CD4-positive, alpha-beta T cell (primary cell): ENCODE results near the gene GALNT12. TPM values are rescaled to one million over a fixed set of nuclear protein-coding genes. Genes with fewer than 3 reads are reported as not detected.

Experiments
- ATAC-seq: fragments of 200-7000 bp; cut with Tn5 transposase; one replicate; pipeline ENCODE4 v1.10.0; 2022; ENCODE audit warnings: mild to moderate bottlenecking; ENCODE audit not compliant: poor library complexity
- CTCF ChIA-PET: fragments of 350-600 bp; sonication (Branson Sonifier 250); formaldehyde crosslinking; loops from one replicate; lab custom pipeline; 2021; ENCODE audit warnings: antibody characterized with exemption, inconsistent platforms; lab: Charles Lee
- POLR2A ChIA-PET: fragments of 350-600 bp; sonication (Branson Sonifier 250); formaldehyde crosslinking; loops from one replicate; lab custom pipeline; 2021; ENCODE audit warnings: antibody characterized with exemption, inconsistent platforms; lab: Charles Lee
- DNase-seq, 14 experiments: peaks; one replicate each; pipeline ENCODE4 v3.0.0-alpha.2; 2013 to 2020; ENCODE audit warnings: mixed read lengths in 2 of 14
- H3K27ac ChIP-seq, 2 donors: one replicate each; pipeline versions ENCODE4 v1.5.1 to v1.7.0; 2013; ENCODE audit warnings: low read length in 2 of 2, low read depth in 1 of 2, mild to moderate bottlenecking in 1 of 2
- H3K27me3 ChIP-seq, 2 experiments: 1 replicate in 1 of 2; 2 replicates in 1 of 2; pipeline versions ENCODE4 v1.6.1 to v1.7.0; 2013; ENCODE audit warnings: low read length in 2 of 2, control low read depth in 1 of 2, mild to moderate bottlenecking in 1 of 2, moderate library complexity in 1 of 2; ENCODE audit not compliant: insufficient read depth in 2 of 2, control insufficient read depth in 1 of 2
- H3K36me3 ChIP-seq: one replicate; pipeline ENCODE4 v1.6.1; 2013; ENCODE audit warnings: low read length, control low read depth; ENCODE audit not compliant: insufficient read depth
- H3K4me1 ChIP-seq: one replicate; pipeline ENCODE4 v1.6.1; 2013; ENCODE audit warnings: low read length, control low read depth; ENCODE audit not compliant: insufficient read depth
- H3K4me3 ChIP-seq: one replicate; pipeline ENCODE4 v1.5.1; 2013; ENCODE audit warnings: mild to moderate bottlenecking, low read length, moderate library complexity
- H3K9me3 ChIP-seq, 2 experiments: 1 replicate in 1 of 2; 2 replicates in 1 of 2; pipeline versions ENCODE4 v1.6.1 to v1.7.0; 2013; ENCODE audit warnings: low read length in 2 of 2, mild to moderate bottlenecking in 2 of 2, control low read depth in 1 of 2, moderate library complexity in 1 of 2; ENCODE audit not compliant: control insufficient read depth in 1 of 2, insufficient read depth in 1 of 2
- H3K27ac Mint-ChIP-seq: one replicate; pipeline ENCODE4 v1.8.0; 2020; ENCODE audit warnings: mixed read lengths
- H3K27me3 Mint-ChIP-seq: one replicate; pipeline ENCODE4 v1.8.0; 2021; ENCODE audit warnings: mixed read lengths
- H3K36me3 Mint-ChIP-seq: one replicate; pipeline ENCODE4 v1.8.0; 2021; ENCODE audit warnings: low read depth, mixed read lengths
- H3K4me1 Mint-ChIP-seq: one replicate; pipeline ENCODE4 v1.8.0; 2021; ENCODE audit warnings: low read depth, mixed read lengths
- H3K4me3 Mint-ChIP-seq: one replicate; pipeline ENCODE4 v1.8.0; 2020; ENCODE audit warnings: mild to moderate bottlenecking, mixed read lengths
- H3K9me3 Mint-ChIP-seq: one replicate; pipeline ENCODE4 v1.8.0; 2020; ENCODE audit warnings: mixed read lengths
- CTCF ChIP-seq: fragments of 200-600 bp; IDR thresholded peaks from one replicate; pipeline ENCODE4 v1.8.0; 2022; ENCODE audit warnings: antibody characterized with exemption, mild to moderate bottlenecking
- intact Hi-C, 2 experiments: fragments of 100-400 bp; cut with DNase I in 1 of 2; cut with micrococcal nuclease in 1 of 2; formaldehyde crosslinking; loops; one replicate each; pipeline versions ENCODE4 v1.15.1 to v1.9.0; 2023 to 2025; cut with DNase I, micrococcal nuclease
- total RNA-seq, 174 experiments: library from RNA in 2 of 174; stranded (reverse) in 2 of 174; gene quantifications; one replicate each; pipeline ENCODE4 v1.2.3 and lab custom pipeline; 2021 to 2026

Gene GALNT12
- total RNA-seq, 2 experiments from 2014 or later: 8.7 to 11.5 TPM

GRCh38 chr9:98773721-98774120 lies 33.7 kb upstream of the GALNT12 start:
- TF ChIP-seq CTCF: no peak
- Histone ChIP-seq H3K9me3 (no peaks in the 10 kb centered on the region), H3K4me3 (no peak overlapping the region), H3K27me3 (no peaks in the 10 kb centered on the region), H3K4me1 (no peaks in the 10 kb centered on the region), H3K36me3 (peaks cover 29% of the 10 kb centered on the region), H3K27ac (no peak overlapping the region)
- Mint-ChIP-seq H3K36me3 (peaks cover 63% of the 10 kb centered on the region), H3K27me3 (no peaks in the 10 kb centered on the region), H3K4me1 (no peaks in the 10 kb centered on the region), H3K9me3 (no peaks in the 10 kb centered on the region), H3K4me3 (no peak overlapping the region), H3K27ac (no peak overlapping the region)
- DNase-seq (no peak), ATAC-seq (no peak)
- CTCF ChIA-PET: no interaction called here
- intact Hi-C loops: no loop called here
- POLR2A ChIA-PET: no interaction called here

GRCh38 chr9:98774746-98775145 lies 32.7 kb upstream of the GALNT12 start:
- H3K4me1 Mint-ChIP-seq: no peaks in the 10 kb centered on the region
- CTCF ChIA-PET: interaction anchor here (0.9 kb wide), 1 partner anchor 455 kb away, joined by 3 read pairs; no protein-coding TSS in a partner anchor

GRCh38 chr9:98775831-98776441 lies 31.5 kb upstream of the GALNT12 start:
- Mint-ChIP-seq H3K27ac (no peak overlapping the region), H3K9me3 (no peaks in the 10 kb centered on the region), H3K36me3 (peaks cover 41% of the 10 kb centered on the region), H3K27me3 (no peaks in the 10 kb centered on the region), H3K4me1 (no peaks in the 10 kb centered on the region), H3K4me3 (no peak overlapping the region)
- H3K27ac ChIP-seq: no peak overlapping the region
- H3K27me3 ChIP-seq: no peaks in the 10 kb centered on the region
- no peaks in the 10 kb centered on the region for H3K9me3 ChIP-seq
- H3K36me3 ChIP-seq: peaks cover 29% of the 10 kb centered on the region
- POLR2A ChIA-PET: no interaction called here
- CTCF ChIA-PET: interaction anchor here (0.5 to 0.9 kb wide), 2 partner anchors 456 to 519 kb away, joined by 3 read pairs; no protein-coding TSS in a partner anchor
- TF ChIP-seq CTCF: peak; percentile 33
- intact Hi-C loops: loop anchor here (5.0 kb wide), 3 partner anchors 459 to 1064 kb away; no protein-coding TSS in a partner anchor
- no peak overlapping the region for H3K4me3 ChIP-seq
- ATAC-seq (peak; percentile 34), DNase-seq (peak in 5 of 14 experiments; percentile 8 to 63 (median 40))
- H3K4me1 ChIP-seq: no peaks in the 10 kb centered on the region

More at GRCh38 chr9:98774746-98775145, 32.7 kb upstream of the GALNT12 start:
- peaks cover 29% of the 10 kb centered on the region for H3K36me3 ChIP-seq
- peak in 6 of 14 experiments; percentile 10 to 54 (median 30) for DNase-seq
- no peak for ATAC-seq
- no peaks in the 10 kb centered on the region for H3K4me1 ChIP-seq
- H3K9me3 ChIP-seq: no peaks in the 10 kb centered on the region
- Mint-ChIP-seq H3K4me3 (no peak overlapping the region), H3K27ac (no peak overlapping the region), H3K27me3 (no peaks in the 10 kb centered on the region), H3K9me3 (no peaks in the 10 kb centered on the region), H3K36me3 (peaks cover 53% of the 10 kb centered on the region)
- intact Hi-C loops: loop anchor here (5.0 kb wide), 3 partner anchors 457 to 1062 kb away; no protein-coding TSS in a partner anchor
- POLR2A ChIA-PET: no interaction called here
- no peak overlapping the region for H3K4me3 ChIP-seq
- H3K27me3 ChIP-seq: no peaks in the 10 kb centered on the region
- no peak overlapping the region for H3K27ac ChIP-seq
- TF ChIP-seq CTCF: peak; percentile 35
